ENCODE measurements around the gene PRAF2. TPM values are rescaled to one million over a fixed set of nuclear protein-coding genes. Genes with fewer than 3 reads are reported as not detected.

Gene PRAF2
- total and polyA plus RNA-seq, 9 of the 15 experiments (the other 6 are each of a cell fraction or from before 2014, with no cell fraction given): 0.24 to 5.7 (median 2.0) TPM

- TF ChIP-seq, protein P1, sequence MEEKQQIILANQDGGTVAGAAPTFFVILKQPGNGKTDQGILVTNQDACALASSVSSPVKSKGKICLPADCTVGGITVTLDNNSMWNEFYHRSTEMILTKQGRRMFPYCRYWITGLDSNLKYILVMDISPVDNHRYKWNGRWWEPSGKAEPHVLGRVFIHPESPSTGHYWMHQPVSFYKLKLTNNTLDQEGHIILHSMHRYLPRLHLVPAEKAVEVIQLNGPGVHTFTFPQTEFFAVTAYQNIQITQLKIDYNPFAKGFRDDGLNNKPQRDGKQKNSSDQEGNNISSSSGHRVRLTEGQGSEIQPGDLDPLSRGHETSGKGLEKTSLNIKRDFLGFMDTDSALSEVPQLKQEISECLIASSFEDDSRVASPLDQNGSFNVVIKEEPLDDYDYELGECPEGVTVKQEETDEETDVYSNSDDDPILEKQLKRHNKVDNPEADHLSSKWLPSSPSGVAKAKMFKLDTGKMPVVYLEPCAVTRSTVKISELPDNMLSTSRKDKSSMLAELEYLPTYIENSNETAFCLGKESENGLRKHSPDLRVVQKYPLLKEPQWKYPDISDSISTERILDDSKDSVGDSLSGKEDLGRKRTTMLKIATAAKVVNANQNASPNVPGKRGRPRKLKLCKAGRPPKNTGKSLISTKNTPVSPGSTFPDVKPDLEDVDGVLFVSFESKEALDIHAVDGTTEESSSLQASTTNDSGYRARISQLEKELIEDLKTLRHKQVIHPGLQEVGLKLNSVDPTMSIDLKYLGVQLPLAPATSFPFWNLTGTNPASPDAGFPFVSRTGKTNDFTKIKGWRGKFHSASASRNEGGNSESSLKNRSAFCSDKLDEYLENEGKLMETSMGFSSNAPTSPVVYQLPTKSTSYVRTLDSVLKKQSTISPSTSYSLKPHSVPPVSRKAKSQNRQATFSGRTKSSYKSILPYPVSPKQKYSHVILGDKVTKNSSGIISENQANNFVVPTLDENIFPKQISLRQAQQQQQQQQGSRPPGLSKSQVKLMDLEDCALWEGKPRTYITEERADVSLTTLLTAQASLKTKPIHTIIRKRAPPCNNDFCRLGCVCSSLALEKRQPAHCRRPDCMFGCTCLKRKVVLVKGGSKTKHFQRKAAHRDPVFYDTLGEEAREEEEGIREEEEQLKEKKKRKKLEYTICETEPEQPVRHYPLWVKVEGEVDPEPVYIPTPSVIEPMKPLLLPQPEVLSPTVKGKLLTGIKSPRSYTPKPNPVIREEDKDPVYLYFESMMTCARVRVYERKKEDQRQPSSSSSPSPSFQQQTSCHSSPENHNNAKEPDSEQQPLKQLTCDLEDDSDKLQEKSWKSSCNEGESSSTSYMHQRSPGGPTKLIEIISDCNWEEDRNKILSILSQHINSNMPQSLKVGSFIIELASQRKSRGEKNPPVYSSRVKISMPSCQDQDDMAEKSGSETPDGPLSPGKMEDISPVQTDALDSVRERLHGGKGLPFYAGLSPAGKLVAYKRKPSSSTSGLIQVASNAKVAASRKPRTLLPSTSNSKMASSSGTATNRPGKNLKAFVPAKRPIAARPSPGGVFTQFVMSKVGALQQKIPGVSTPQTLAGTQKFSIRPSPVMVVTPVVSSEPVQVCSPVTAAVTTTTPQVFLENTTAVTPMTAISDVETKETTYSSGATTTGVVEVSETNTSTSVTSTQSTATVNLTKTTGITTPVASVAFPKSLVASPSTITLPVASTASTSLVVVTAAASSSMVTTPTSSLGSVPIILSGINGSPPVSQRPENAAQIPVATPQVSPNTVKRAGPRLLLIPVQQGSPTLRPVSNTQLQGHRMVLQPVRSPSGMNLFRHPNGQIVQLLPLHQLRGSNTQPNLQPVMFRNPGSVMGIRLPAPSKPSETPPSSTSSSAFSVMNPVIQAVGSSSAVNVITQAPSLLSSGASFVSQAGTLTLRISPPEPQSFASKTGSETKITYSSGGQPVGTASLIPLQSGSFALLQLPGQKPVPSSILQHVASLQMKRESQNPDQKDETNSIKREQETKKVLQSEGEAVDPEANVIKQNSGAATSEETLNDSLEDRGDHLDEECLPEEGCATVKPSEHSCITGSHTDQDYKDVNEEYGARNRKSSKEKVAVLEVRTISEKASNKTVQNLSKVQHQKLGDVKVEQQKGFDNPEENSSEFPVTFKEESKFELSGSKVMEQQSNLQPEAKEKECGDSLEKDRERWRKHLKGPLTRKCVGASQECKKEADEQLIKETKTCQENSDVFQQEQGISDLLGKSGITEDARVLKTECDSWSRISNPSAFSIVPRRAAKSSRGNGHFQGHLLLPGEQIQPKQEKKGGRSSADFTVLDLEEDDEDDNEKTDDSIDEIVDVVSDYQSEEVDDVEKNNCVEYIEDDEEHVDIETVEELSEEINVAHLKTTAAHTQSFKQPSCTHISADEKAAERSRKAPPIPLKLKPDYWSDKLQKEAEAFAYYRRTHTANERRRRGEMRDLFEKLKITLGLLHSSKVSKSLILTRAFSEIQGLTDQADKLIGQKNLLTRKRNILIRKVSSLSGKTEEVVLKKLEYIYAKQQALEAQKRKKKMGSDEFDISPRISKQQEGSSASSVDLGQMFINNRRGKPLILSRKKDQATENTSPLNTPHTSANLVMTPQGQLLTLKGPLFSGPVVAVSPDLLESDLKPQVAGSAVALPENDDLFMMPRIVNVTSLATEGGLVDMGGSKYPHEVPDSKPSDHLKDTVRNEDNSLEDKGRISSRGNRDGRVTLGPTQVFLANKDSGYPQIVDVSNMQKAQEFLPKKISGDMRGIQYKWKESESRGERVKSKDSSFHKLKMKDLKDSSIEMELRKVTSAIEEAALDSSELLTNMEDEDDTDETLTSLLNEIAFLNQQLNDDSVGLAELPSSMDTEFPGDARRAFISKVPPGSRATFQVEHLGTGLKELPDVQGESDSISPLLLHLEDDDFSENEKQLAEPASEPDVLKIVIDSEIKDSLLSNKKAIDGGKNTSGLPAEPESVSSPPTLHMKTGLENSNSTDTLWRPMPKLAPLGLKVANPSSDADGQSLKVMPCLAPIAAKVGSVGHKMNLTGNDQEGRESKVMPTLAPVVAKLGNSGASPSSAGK (IDR thresholded peaks at IDR 0.05): no peak
- TF ChIP-seq, protein P2, sequence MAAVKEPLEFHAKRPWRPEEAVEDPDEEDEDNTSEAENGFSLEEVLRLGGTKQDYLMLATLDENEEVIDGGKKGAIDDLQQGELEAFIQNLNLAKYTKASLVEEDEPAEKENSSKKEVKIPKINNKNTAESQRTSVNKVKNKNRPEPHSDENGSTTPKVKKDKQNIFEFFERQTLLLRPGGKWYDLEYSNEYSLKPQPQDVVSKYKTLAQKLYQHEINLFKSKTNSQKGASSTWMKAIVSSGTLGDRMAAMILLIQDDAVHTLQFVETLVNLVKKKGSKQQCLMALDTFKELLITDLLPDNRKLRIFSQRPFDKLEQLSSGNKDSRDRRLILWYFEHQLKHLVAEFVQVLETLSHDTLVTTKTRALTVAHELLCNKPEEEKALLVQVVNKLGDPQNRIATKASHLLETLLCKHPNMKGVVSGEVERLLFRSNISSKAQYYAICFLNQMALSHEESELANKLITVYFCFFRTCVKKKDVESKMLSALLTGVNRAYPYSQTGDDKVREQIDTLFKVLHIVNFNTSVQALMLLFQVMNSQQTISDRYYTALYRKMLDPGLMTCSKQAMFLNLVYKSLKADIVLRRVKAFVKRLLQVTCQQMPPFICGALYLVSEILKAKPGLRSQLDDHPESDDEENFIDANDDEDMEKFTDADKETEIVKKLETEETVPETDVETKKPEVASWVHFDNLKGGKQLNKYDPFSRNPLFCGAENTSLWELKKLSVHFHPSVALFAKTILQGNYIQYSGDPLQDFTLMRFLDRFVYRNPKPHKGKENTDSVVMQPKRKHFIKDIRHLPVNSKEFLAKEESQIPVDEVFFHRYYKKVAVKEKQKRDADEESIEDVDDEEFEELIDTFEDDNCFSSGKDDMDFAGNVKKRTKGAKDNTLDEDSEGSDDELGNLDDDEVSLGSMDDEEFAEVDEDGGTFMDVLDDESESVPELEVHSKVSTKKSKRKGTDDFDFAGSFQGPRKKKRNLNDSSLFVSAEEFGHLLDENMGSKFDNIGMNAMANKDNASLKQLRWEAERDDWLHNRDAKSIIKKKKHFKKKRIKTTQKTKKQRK (IDR thresholded peaks at IDR 0.05; ENCODE audit: borderline replicate concordance, low read depth, low read length): no peak
- no peak for TF ChIP-seq POLR2B (IDR thresholded peaks at IDR 0.05; ENCODE audit: low read depth, partially characterized antibody)
- TF ChIP-seq CBX2 (IDR thresholded peaks at IDR 0.05; ENCODE audit: insufficient read depth, low read length, poor library complexity, severe bottlenecking): no peak
- TF ChIP-seq E2F3 (CRISPR knock-in tag; IDR thresholded peaks at IDR 0.05): no peak
- no peak for TF ChIP-seq DNMT1 (IDR thresholded peaks at IDR 0.05)
- TF ChIP-seq CREB5 (CRISPR knock-in tag; IDR thresholded peaks at IDR 0.05): no peak
- 0 out of 2 replicates have a peak, but pooled peaks have one; percentile 11 for TF ChIP-seq BCOR (IDR thresholded peaks at IDR 0.05)
- no peak for TF ChIP-seq MEF2D (tag; conservative IDR thresholded peaks at IDR 0.05; ENCODE audit: low read depth)
- TF ChIP-seq, protein P3, sequence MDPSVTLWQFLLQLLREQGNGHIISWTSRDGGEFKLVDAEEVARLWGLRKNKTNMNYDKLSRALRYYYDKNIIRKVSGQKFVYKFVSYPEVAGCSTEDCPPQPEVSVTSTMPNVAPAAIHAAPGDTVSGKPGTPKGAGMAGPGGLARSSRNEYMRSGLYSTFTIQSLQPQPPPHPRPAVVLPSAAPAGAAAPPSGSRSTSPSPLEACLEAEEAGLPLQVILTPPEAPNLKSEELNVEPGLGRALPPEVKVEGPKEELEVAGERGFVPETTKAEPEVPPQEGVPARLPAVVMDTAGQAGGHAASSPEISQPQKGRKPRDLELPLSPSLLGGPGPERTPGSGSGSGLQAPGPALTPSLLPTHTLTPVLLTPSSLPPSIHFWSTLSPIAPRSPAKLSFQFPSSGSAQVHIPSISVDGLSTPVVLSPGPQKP (CRISPR knock-in tag; IDR thresholded peaks at IDR 0.05): no peak
These were observed 15.8 kb upstream of the PRAF2 start (continued) for GRCh38 chrX:49089553-49089952.
